Astrocyte (in vitro differentiated cells and primary cell): ENCODE measurements around the gene HTR7. TPM values are rescaled to one million over a fixed set of nuclear protein-coding genes. Genes with fewer than 3 reads are reported as not detected.
"Not testable (repeated sequence)": the region's sequence is repeated elsewhere in the genome, so short reads cannot be mapped to it uniquely, and the experiment has no call there.

Experiments
- DNase-seq: peaks from one replicate; pipeline ENCODE4 v3.0.0-alpha.2; 2010; ENCODE audit warnings: low read depth
- FAIRE-seq: peaks from 2 replicates; lab custom pipeline; 2011; peaks lifted over from hg19 to GRCh38; lab: Jason Lieb, UNC
- H2AFZ ChIP-seq: 2 replicates; pipeline ENCODE4 v1.6.0; 2012; ENCODE audit warnings: low read depth, low read length, inconsistent platforms
- H3K27ac ChIP-seq: 2 replicates; pipeline ENCODE4 v1.5.1; 2011; ENCODE audit warnings: low read depth, low read length, inconsistent platforms
- H3K27me3 ChIP-seq: 2 replicates; pipeline ENCODE4 v1.6.0; 2011; ENCODE audit warnings: low read length, inconsistent platforms; ENCODE audit not compliant: insufficient read depth
- H3K36me3 ChIP-seq: 2 replicates; pipeline ENCODE4 v1.5.1; 2011; ENCODE audit warnings: low read length, inconsistent platforms; ENCODE audit not compliant: insufficient read depth
- H3K4me1 ChIP-seq: 2 replicates; pipeline ENCODE4 v1.5.1; 2011; ENCODE audit warnings: low read length, inconsistent platforms; ENCODE audit not compliant: insufficient read depth
- H3K4me2 ChIP-seq: 2 replicates; pipeline ENCODE4 v1.6.0; 2012; ENCODE audit warnings: low read length, inconsistent platforms
- H3K4me3 ChIP-seq: 2 replicates; pipeline ENCODE4 v1.5.1; 2011; ENCODE audit warnings: low read depth, mild to moderate bottlenecking, low read length, inconsistent platforms; ENCODE audit not compliant: insufficient read depth
- H3K79me2 ChIP-seq: 2 replicates; pipeline ENCODE4 v1.6.0; 2012; ENCODE audit warnings: mild to moderate bottlenecking, low read length, inconsistent platforms; ENCODE audit not compliant: insufficient read depth
- H3K9ac ChIP-seq: 2 replicates; pipeline ENCODE4 v1.6.0; 2012; ENCODE audit warnings: mild to moderate bottlenecking, low read length, inconsistent platforms
- H3K9me3 ChIP-seq: 2 replicates; pipeline ENCODE4 v1.5.1; 2012; ENCODE audit warnings: low read depth, mild to moderate bottlenecking, low read length, inconsistent platforms; ENCODE audit not compliant: insufficient read depth
- H4K20me1 ChIP-seq: 2 replicates; pipeline ENCODE4 v1.6.0; 2012; ENCODE audit warnings: low read length, inconsistent platforms; ENCODE audit not compliant: insufficient read depth
- H3K27ac Mint-ChIP-seq: one replicate; pipeline ENCODE4 v1.8.0; 2021; ENCODE audit warnings: mild to moderate bottlenecking, mixed read lengths; ENCODE audit not compliant: unreplicated experiment
- H3K27me3 Mint-ChIP-seq: one replicate; pipeline ENCODE4 v1.8.0; 2021; ENCODE audit warnings: low read depth, mixed read lengths; ENCODE audit not compliant: unreplicated experiment
- H3K36me3 Mint-ChIP-seq: one replicate; pipeline ENCODE4 v1.8.0; 2021; ENCODE audit warnings: low read depth, mixed read lengths; ENCODE audit not compliant: unreplicated experiment
- H3K4me1 Mint-ChIP-seq: one replicate; pipeline ENCODE4 v1.8.0; 2021; ENCODE audit warnings: low read depth, mixed read lengths; ENCODE audit not compliant: unreplicated experiment
- H3K4me3 Mint-ChIP-seq: one replicate; pipeline ENCODE4 v1.8.0; 2021; ENCODE audit warnings: mild to moderate bottlenecking, moderate library complexity, mixed read lengths; ENCODE audit not compliant: unreplicated experiment
- H3K9me3 Mint-ChIP-seq: one replicate; pipeline ENCODE4 v1.8.0; 2021; ENCODE audit warnings: mild to moderate bottlenecking, mixed read lengths; ENCODE audit not compliant: unreplicated experiment
- EZH2 ChIP-seq: IDR thresholded peaks from 2 replicates; pipeline ENCODE4 v1.6.1; 2012; ENCODE audit warnings: mild to moderate bottlenecking, low read length, inconsistent platforms; ENCODE audit not compliant: insufficient read depth
- total RNA-seq: library from RNA; stranded (reverse); gene quantifications from 2 replicates; pipeline ENCODE4 v1.2.1, GENCODE V29; 2021
- TF ChIP-seq, protein P1 (sequence below): IDR thresholded peaks from 2 replicates; pipeline ENCODE4 v1.5.1; 2011; ENCODE audit warnings: low read depth, mild to moderate bottlenecking, inconsistent platforms, low read length, moderate library complexity; ENCODE audit not compliant: insufficient read depth

Gene HTR7
- total RNA-seq, 1 donor from 2014 or later: 0.89 TPM

DNA sequence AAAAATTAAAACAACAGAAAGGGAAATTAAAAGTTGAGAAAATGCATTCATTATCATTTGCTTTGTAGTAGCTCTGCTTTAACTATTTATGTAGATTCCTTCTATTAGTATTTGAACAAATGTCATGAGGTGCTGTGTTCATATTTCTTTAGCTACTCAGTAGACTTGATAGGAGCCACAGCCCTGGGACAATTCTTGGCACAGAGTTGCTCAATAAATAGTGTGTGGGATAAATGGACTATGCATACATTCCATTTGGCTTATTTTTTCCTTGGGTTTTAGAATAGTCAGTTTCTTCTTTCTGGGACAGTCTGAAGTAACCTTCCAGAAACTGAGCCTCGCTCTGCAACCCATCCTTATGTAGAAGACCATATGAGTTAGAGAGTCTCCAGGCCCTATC lies 27.3 kb upstream of the HTR7 start:
- Histone ChIP-seq H3K4me2 (no peak overlapping the region), H3K27ac (peak overlapping the region; percentile 1), H3K4me1 (peaks cover 8% of the 10 kb centered on the region), H3K9ac (no peak overlapping the region), H3K79me2 (no peaks in the 10 kb centered on the region), H3K36me3 (peaks cover 13% of the 10 kb centered on the region), H4K20me1 (no peaks in the 10 kb centered on the region), H3K9me3 (no peaks in the 10 kb centered on the region), H3K27me3 (no peaks in the 10 kb centered on the region), H2AFZ (no peak overlapping the region), H3K4me3 (no peak overlapping the region)
- H3K36me3 Mint-ChIP-seq: peaks cover 8% of the 10 kb centered on the region
- H3K27me3 Mint-ChIP-seq: no peaks in the 10 kb centered on the region
- no peaks in the 10 kb centered on the region for H3K4me1 Mint-ChIP-seq
- H3K27ac Mint-ChIP-seq: no peak overlapping the region
- DNase-seq (peak; percentile 87), FAIRE-seq (peak; percentile 82)
- no peaks in the 10 kb centered on the region for H3K9me3 Mint-ChIP-seq
- no peak overlapping the region for H3K4me3 Mint-ChIP-seq
- no peak for TF ChIP-seq EZH2
- TF ChIP-seq, protein P1, sequence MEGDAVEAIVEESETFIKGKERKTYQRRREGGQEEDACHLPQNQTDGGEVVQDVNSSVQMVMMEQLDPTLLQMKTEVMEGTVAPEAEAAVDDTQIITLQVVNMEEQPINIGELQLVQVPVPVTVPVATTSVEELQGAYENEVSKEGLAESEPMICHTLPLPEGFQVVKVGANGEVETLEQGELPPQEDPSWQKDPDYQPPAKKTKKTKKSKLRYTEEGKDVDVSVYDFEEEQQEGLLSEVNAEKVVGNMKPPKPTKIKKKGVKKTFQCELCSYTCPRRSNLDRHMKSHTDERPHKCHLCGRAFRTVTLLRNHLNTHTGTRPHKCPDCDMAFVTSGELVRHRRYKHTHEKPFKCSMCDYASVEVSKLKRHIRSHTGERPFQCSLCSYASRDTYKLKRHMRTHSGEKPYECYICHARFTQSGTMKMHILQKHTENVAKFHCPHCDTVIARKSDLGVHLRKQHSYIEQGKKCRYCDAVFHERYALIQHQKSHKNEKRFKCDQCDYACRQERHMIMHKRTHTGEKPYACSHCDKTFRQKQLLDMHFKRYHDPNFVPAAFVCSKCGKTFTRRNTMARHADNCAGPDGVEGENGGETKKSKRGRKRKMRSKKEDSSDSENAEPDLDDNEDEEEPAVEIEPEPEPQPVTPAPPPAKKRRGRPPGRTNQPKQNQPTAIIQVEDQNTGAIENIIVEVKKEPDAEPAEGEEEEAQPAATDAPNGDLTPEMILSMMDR: no peak

DNA sequence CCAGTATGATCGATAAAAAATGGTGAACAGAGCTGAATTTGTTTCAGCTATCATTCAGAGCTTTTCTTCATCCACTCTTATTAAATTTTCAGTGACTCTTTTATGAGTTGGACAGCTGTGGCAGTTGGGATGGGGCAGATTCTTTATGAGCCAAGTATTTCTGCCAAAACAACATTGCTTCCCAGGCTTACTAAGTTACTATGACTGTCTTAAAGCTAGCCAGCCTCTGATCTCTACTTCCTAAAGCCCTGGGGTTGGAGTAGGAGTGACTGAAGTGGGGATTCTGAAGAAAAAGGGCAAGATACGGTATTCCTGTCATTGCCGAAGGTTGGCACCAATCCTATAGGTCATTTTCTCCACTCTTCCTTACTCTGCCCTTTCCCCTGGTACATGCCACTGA lies 26.6 kb upstream of the HTR7 start:
- Mint-ChIP-seq H3K9me3 (no peaks in the 10 kb centered on the region), H3K4me3 (no peak overlapping the region), H3K36me3 (peaks cover 8% of the 10 kb centered on the region), H3K4me1 (no peaks in the 10 kb centered on the region), H3K27ac (no peak overlapping the region), H3K27me3 (no peaks in the 10 kb centered on the region)
- H3K9me3 ChIP-seq: no peaks in the 10 kb centered on the region
- H3K4me2 ChIP-seq: no peak overlapping the region
- H3K9ac ChIP-seq: no peak overlapping the region
- peaks cover 4% of the 10 kb centered on the region for H4K20me1 ChIP-seq
- H3K79me2 ChIP-seq: no peaks in the 10 kb centered on the region
- H3K4me3 ChIP-seq: no peak overlapping the region
- H3K4me1 ChIP-seq: peaks cover 8% of the 10 kb centered on the region
- FAIRE-seq (peak; percentile 76), DNase-seq (peak; percentile 33)
- H3K27ac ChIP-seq: no peak overlapping the region
- H3K27me3 ChIP-seq: no peaks in the 10 kb centered on the region
- peaks cover 17% of the 10 kb centered on the region for H3K36me3 ChIP-seq
- no peak overlapping the region for H2AFZ ChIP-seq
- no peak for TF ChIP-seq EZH2
- TF ChIP-seq, protein P1: no peak

DNA sequence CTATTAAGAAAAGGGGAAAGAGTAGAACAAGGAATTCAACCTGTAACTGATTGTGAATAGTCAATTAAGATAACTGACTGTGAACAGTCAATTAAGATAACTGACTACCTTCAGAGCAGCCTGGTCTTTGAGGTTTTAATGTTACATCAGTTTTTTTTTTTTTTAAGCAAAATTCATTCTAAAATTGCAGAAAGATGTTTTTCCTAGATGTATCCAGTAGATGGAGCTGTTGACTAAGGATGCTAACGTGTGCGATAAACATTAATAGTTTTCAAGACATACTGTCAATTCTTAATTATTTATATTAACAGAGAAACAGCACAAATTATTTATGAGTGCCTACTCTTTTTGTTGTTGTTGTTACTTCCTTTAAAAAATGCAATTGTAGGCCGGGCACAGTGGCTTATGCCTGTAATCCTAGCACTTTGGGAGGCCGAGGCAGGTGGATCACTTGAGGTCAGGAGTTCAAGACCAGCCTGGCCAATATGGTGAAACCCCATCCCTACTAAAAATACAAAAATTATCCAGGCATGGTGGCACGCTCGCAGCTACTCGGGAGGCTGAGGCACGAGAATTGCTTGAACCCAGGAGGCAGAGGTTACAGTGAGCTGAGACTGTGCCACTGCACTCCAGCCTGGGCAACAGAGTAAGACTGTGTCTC lies 22.4 kb upstream of the HTR7 start:
- H3K4me3 Mint-ChIP-seq, H3K27ac Mint-ChIP-seq, H3K9me3 Mint-ChIP-seq: not testable (repeated sequence)

More for the DNA sequence above, 22.4 kb upstream of the HTR7 start:
- H3K4me2 ChIP-seq, H4K20me1 ChIP-seq, H3K27ac ChIP-seq, H2AFZ ChIP-seq, H3K27me3 ChIP-seq, DNase-seq, H3K4me1 Mint-ChIP-seq, H3K4me1 ChIP-seq, H3K79me2 ChIP-seq, H3K4me3 ChIP-seq, H3K9me3 ChIP-seq, H3K36me3 Mint-ChIP-seq, H3K27me3 Mint-ChIP-seq, H3K9ac ChIP-seq: not testable (repeated sequence)
- TF ChIP-seq, protein P1: peak; percentile 74
- H3K36me3 ChIP-seq: peaks cover 32% of the 10 kb centered on the region
- peak; percentile 41 for FAIRE-seq
